ENCODE measurements around the gene RIGI.
"Not testable (repeated sequence)": the region's sequence is repeated elsewhere in the genome, so short reads cannot be mapped to it uniquely, and the experiment has no call there.

RIGI gene

DNA sequence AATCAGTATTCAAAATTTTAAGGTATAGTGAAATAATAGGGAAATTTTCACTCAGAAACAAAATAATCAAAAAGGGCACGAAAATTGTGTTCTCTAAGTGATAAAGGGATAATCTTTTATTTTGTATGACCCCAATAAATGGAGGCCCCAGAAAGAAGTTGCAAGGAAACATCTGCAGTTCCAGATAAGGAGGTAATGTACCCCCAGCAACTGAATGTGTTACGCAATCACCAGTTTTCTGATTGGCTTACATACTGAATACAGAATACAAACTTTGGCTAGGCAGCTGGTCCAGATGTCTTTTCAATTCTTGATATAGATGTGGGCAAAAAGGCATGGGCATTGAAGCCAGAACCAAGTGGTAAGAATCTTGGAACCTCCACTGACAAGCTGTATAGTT, 28.1 kb upstream of the RIGI start:
- Histone ChIP-seq H3K27ac (ENCODE audit: low read length) (no peak overlapping the region), H3K27me3 (ENCODE audit: control insufficient read depth in 1 of 2, insufficient read depth in 2 of 2, low read length in 2 of 2) (no peaks in the 10 kb centered on the region), H3K4me1 (ENCODE audit: control insufficient read depth, insufficient read depth, low read length) (peaks cover 11% of the 10 kb centered on the region), H3K36me3 (ENCODE audit: control insufficient read depth in 2 of 2, insufficient read depth in 2 of 2, low read length in 2 of 2) (peaks cover 0 to 3% of the 10 kb centered on the region in 2 donors), H3K4me3 (ENCODE audit: low read length in 2 of 2) (no peak overlapping the region), H3K9ac (ENCODE audit: low read length in 2 of 2) (no peak overlapping the region), H3K9me3 (ENCODE audit: control insufficient read depth in 2 of 2, low read length in 2 of 2) (no peaks in the 10 kb centered on the region)

DNA sequence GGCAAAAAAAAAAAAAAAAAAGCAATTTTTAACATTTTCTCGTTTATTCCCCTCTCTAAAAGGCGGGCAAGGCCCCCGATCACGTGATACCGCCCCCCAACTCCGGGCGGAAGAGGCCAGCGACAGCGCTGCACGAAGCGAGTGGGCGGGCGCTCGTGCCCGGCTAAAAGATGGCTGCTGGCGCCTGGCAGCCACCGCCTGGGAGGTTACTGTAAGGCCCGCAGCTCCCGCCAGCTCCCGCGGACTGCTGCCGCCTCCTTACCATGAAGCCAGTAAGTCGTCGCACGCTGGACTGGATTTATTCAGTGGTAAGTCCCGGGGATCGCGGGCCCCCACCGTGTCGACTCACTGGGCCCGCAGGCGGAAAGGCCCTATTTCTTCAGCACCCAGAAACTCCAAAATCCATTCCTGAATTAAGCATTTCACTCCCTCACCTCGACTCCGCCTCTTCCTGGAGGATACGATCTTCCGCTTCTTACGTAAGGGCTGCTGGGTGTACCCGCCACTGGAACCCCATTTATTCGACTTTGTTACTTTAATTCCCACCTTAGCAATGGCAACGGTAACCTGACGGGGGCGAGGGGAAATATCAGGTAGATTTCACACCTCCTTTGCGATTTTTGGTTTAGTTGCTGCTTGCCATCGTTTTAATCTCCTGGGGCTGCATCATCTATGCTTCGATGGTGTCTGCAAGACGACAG, 26.3 kb upstream of the RIGI start, which contains the start of the genes SMIM27 and TOPORS:
Gene SMIM27, plus strand, starts transcription at position 156 of the 701 bp plus-strand sequence. Its CDS starts 108 bp downstream, at position 264.
Gene TOPORS, minus strand, starts transcription at position 415 of the 701 bp plus-strand sequence. Its CDS starts 150 bp downstream, at position 265.
- H3K9me3 ChIP-seq (ENCODE audit: control insufficient read depth in 2 of 2, low read length in 2 of 2), result no peaks in the 10 kb centered on the region
- H3K4me3 ChIP-seq (ENCODE audit: low read length in 2 of 2), result peak within 1 kb of the TSS; percentile 75 to 92
- H3K4me1 ChIP-seq (ENCODE audit: control insufficient read depth, insufficient read depth, low read length), result peaks cover 11% of the 10 kb centered on the region
- peaks cover 0 to 3% of the 10 kb centered on the region in 2 donors for H3K36me3 ChIP-seq (ENCODE audit: control insufficient read depth in 2 of 2, insufficient read depth in 2 of 2, low read length in 2 of 2)
- peak within 1 kb of the TSS; percentile 94 for H3K27ac ChIP-seq (ENCODE audit: low read length)
- H3K9ac ChIP-seq (ENCODE audit: low read length in 2 of 2), result peak within 1 kb of the TSS; percentile 70 to 90
- no peaks in the 10 kb centered on the region for H3K27me3 ChIP-seq (ENCODE audit: control insufficient read depth in 1 of 2, insufficient read depth in 2 of 2, low read length in 2 of 2)

DNA sequence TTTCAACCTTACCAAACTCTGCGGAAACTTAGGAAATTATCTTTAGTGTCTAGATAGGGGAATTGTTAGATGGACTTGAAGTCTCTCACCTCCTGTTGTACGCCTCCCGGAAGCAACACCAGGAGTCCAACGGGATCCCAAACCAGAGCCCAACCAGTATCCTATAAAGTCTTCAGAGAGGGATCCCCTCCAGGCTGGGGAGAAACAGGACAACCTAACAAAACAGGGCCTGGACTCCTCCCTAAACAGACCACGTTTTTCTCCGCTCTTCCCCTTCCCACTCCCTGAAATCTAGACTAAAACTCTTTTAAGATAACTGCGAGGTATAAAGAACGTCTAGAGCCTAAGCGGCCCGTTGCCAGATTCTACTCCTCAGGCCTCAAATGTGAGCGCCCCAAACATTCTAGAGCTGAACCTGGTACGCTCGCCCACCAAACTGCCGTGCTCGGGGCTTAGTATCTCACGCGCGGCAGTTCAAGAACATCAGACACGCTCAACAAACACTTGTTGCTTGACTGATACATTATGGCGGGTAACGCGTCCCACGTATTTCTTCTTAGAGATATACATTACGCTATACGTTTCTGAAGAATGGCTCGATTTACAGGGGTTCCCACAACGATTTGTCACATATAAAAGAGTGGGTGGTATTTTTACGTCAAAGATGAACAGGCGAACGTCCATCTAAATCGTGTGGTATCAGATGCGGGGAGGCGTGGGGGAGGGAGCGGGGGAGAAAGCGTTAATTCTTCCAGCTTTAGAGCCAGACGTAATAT, 25.5 kb upstream of the RIGI start:
- Histone ChIP-seq H3K4me3 (ENCODE audit: low read length in 2 of 2) (peak overlapping the region; percentile 75 to 92), H3K9me3 (ENCODE audit: control insufficient read depth in 2 of 2, low read length in 2 of 2) (no peaks in the 10 kb centered on the region), H3K27ac (ENCODE audit: low read length) (peak overlapping the region; percentile 94), H3K27me3 (ENCODE audit: control insufficient read depth in 1 of 2, insufficient read depth in 2 of 2, low read length in 2 of 2) (no peaks in the 10 kb centered on the region), H3K9ac (ENCODE audit: low read length in 2 of 2) (peak overlapping the region; percentile 70 to 90), H3K4me1 (ENCODE audit: control insufficient read depth, insufficient read depth, low read length) (peaks cover 11% of the 10 kb centered on the region), H3K36me3 (ENCODE audit: control insufficient read depth in 2 of 2, insufficient read depth in 2 of 2, low read length in 2 of 2) (peaks cover 0 to 3% of the 10 kb centered on the region in 2 donors)

- Histone ChIP-seq H3K36me3 (ENCODE audit: control insufficient read depth in 2 of 2, insufficient read depth in 2 of 2, low read length in 2 of 2) (peaks cover 0 to 3% of the 10 kb centered on the region in 2 donors), H3K27me3 (ENCODE audit: control insufficient read depth in 1 of 2, insufficient read depth in 2 of 2, low read length in 2 of 2) (no peaks in the 10 kb centered on the region), H3K9ac (ENCODE audit: low read length in 2 of 2) (peak overlapping the region; percentile 70 to 90), H3K4me3 (ENCODE audit: low read length in 2 of 2) (peak overlapping the region; percentile 75 to 92), H3K27ac (ENCODE audit: low read length) (peak overlapping the region; percentile 94), H3K4me1 (ENCODE audit: control insufficient read depth, insufficient read depth, low read length) (peaks cover 11% of the 10 kb centered on the region), H3K9me3 (ENCODE audit: control insufficient read depth in 2 of 2, low read length in 2 of 2) (no peaks in the 10 kb centered on the region)
Observed at GRCh38 chr9:32550562-32551275, 24.7 kb upstream of the RIGI start.

DNA sequence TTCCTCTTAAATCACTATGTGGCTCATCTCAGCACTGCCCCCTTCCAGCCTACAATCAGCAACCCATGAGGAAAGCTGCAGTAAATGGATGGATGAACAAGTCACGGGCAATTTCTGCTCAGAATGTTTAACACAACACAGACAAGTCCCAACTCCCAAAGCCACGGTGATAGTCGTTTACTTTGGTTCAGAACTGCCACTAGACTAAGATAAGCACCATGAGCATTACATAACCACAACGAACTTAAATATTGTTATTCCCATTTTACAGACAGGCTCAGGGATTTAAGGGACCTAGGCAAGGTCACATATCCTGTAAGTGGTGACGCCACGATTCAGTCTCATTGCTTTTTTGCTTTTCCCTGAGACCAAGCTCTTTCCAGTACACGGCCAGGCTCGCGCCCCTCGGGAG, 24.2 kb upstream of the RIGI start:
- peak overlapping the region; percentile 70 to 81 for H3K9ac ChIP-seq (ENCODE audit: low read length in 2 of 2)
- no peaks in the 10 kb centered on the region for H3K9me3 ChIP-seq (ENCODE audit: control insufficient read depth in 2 of 2, low read length in 2 of 2)
- H3K36me3 ChIP-seq (ENCODE audit: control insufficient read depth in 2 of 2, insufficient read depth in 2 of 2, low read length in 2 of 2), result peaks cover 0 to 3% of the 10 kb centered on the region in 2 donors
- peaks cover 11% of the 10 kb centered on the region for H3K4me1 ChIP-seq (ENCODE audit: control insufficient read depth, insufficient read depth, low read length)
- peak overlapping the region; percentile 94 for H3K27ac ChIP-seq (ENCODE audit: low read length)
- no peaks in the 10 kb centered on the region for H3K27me3 ChIP-seq (ENCODE audit: control insufficient read depth in 1 of 2, insufficient read depth in 2 of 2, low read length in 2 of 2)
- H3K4me3 ChIP-seq (ENCODE audit: low read length in 2 of 2), result peak overlapping the region; percentile 75 to 92

DNA sequence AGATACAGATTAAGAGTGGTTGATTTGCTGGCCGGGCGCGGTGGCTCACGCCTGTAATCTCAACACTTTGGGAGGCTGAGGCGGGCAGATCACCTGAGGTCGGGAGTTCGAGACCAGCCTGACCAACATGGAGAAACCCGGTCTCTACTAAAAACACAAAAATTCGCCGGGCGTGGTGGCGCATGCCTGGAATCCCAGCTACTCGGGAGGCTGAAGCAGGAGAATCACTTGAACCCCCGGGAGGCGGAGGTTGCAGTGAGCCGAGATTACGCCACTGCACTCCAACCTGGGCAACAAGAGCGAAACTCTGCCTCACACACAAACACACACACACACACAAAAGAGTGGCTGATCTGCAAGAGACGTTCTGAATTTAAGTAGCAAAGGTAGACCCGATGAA, 22.2 kb upstream of the RIGI start:
- H3K27ac ChIP-seq (ENCODE audit: low read length); H3K9me3 ChIP-seq (ENCODE audit: control insufficient read depth in 2 of 2, low read length in 2 of 2); H3K36me3 ChIP-seq (ENCODE audit: control insufficient read depth in 2 of 2, insufficient read depth in 2 of 2, low read length in 2 of 2); H3K4me3 ChIP-seq (ENCODE audit: low read length in 2 of 2); H3K27me3 ChIP-seq (ENCODE audit: control insufficient read depth in 1 of 2, insufficient read depth in 2 of 2, low read length in 2 of 2); H3K9ac ChIP-seq (ENCODE audit: low read length in 2 of 2): not testable (repeated sequence)
- peaks cover 11% of the 10 kb centered on the region for H3K4me1 ChIP-seq (ENCODE audit: control insufficient read depth, insufficient read depth, low read length)

- Histone ChIP-seq H3K9ac (ENCODE audit: low read length in 2 of 2) (no peak overlapping the region), H3K36me3 (ENCODE audit: control insufficient read depth in 2 of 2, insufficient read depth in 2 of 2, low read length in 2 of 2) (peaks cover 15 to 21% of the 10 kb centered on the region in 2 donors), H3K9me3 (ENCODE audit: control insufficient read depth in 2 of 2, low read length in 2 of 2) (no peaks in the 10 kb centered on the region), H3K27ac (ENCODE audit: low read length) (no peak overlapping the region), H3K4me1 (ENCODE audit: control insufficient read depth, insufficient read depth, low read length) (peaks cover 8% of the 10 kb centered on the region), H3K4me3 (ENCODE audit: low read length in 2 of 2) (no peak overlapping the region), H3K27me3 (ENCODE audit: control insufficient read depth in 1 of 2, insufficient read depth in 2 of 2, low read length in 2 of 2) (no peaks in the 10 kb centered on the region)
Observed at GRCh38 chr9:32545884-32546283, 19.9 kb upstream of the RIGI start.

DNA sequence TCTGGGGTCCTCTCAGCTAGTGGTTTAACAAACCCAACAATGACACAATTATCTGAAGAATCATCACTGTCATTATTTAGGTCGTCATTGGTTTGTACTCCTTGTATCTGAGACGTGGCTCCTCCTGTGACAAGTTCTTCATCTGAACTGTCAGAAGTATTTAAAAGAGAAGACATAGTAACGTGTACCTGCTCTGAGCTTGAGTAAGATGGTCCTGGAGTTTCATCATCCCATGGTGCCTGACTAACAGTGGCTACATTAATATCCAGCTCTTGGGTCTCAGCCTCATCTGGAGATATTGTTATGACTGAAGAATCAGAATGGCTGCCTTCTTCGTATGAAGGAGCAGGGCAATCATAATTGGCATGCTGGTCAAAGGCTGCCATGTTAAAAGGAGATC, 17.1 kb upstream of the RIGI start:
- peaks cover 15 to 21% of the 10 kb centered on the region in 2 donors for H3K36me3 ChIP-seq (ENCODE audit: control insufficient read depth in 2 of 2, insufficient read depth in 2 of 2, low read length in 2 of 2)
- no peaks in the 10 kb centered on the region for H3K9me3 ChIP-seq (ENCODE audit: control insufficient read depth in 2 of 2, low read length in 2 of 2)
- H3K27me3 ChIP-seq (ENCODE audit: control insufficient read depth in 1 of 2, insufficient read depth in 2 of 2, low read length in 2 of 2), result no peaks in the 10 kb centered on the region
- no peak overlapping the region for H3K9ac ChIP-seq (ENCODE audit: low read length in 2 of 2)
- H3K4me3 ChIP-seq (ENCODE audit: low read length in 2 of 2), result no peak overlapping the region
- no peak overlapping the region for H3K27ac ChIP-seq (ENCODE audit: low read length)
- H3K4me1 ChIP-seq (ENCODE audit: control insufficient read depth, insufficient read depth, low read length), result no peaks in the 10 kb centered on the region

DNA sequence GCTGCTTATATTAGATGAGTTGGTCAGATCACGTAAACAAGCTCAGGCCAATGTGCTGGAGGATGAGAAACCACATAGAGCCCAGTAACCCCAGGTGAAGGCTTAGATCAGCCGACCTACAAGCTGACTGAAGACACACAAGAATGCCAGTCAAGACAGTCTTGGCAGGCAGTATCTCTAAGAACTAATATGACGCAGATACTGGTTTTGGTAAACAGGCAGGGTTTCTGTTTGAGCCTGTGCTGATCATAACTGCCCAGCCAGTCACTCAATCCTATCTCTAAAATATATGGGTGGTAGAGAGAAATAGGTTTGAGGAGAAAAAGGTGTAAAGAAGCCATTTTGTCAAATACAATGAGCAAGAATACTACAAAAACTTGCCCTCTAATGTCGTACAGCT, 7.8 kb upstream of the RIGI start:
- H3K9ac ChIP-seq (ENCODE audit: low read length in 2 of 2), result no peak overlapping the region
- H3K9me3 ChIP-seq (ENCODE audit: control insufficient read depth in 2 of 2, low read length in 2 of 2), result no peaks in the 10 kb centered on the region
- no peaks in the 10 kb centered on the region for H3K27me3 ChIP-seq (ENCODE audit: control insufficient read depth in 1 of 2, insufficient read depth in 2 of 2, low read length in 2 of 2)
- H3K4me1 ChIP-seq (ENCODE audit: control insufficient read depth, insufficient read depth, low read length), result no peaks in the 10 kb centered on the region
- H3K4me3 ChIP-seq (ENCODE audit: low read length in 2 of 2), result no peak overlapping the region
- peaks cover 3% of the 10 kb centered on the region in 2 donors for H3K36me3 ChIP-seq (ENCODE audit: control insufficient read depth in 2 of 2, insufficient read depth in 2 of 2, low read length in 2 of 2)
- no peak overlapping the region for H3K27ac ChIP-seq (ENCODE audit: low read length)

DNA sequence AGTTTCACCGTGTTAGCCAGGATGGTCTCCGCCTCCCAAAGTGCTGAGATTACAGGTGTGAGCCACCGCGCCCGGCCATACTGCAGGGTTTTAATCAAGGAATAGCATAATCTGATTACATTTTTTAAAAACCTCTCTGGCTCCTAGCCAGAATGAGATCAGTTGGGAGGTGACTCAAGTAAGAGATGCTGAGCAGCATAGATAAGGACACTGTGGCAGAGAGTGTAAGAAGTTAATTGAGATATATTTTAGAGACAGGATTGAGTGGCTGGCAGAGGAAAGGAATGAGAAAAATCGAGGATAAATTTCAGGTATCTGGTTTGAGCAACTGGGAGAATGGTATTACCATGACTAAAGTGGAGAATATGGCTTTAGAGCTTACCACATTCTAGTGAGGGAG, 7.3 kb upstream of the RIGI start:
- Histone ChIP-seq H3K27me3 (ENCODE audit: control insufficient read depth in 1 of 2, insufficient read depth in 2 of 2, low read length in 2 of 2) (no peaks in the 10 kb centered on the region), H3K4me3 (ENCODE audit: low read length in 2 of 2) (no peak overlapping the region), H3K27ac (ENCODE audit: low read length) (no peak overlapping the region), H3K9ac (ENCODE audit: low read length in 2 of 2) (no peak overlapping the region), H3K36me3 (ENCODE audit: control insufficient read depth in 2 of 2, insufficient read depth in 2 of 2, low read length in 2 of 2) (peaks cover 3% of the 10 kb centered on the region in 2 donors), H3K9me3 (ENCODE audit: control insufficient read depth in 2 of 2, low read length in 2 of 2) (no peaks in the 10 kb centered on the region), H3K4me1 (ENCODE audit: control insufficient read depth, insufficient read depth, low read length) (no peaks in the 10 kb centered on the region)

Measured in stomach smooth muscle (tissue), 2 donors.